Panc1 (cell line): ENCODE results near the gene C1orf105. TPM values are rescaled to one million over a fixed set of nuclear protein-coding genes. Genes with fewer than 3 reads are reported as not detected.

Experiments
- ATAC-seq: fragments of 200-7000 bp; cut with Tn5 transposase; 2 replicates; pipeline ENCODE4 v1.9.1; 2020; ENCODE audit warnings: mild to moderate bottlenecking, moderate library complexity
- BruUV-seq: library from RNA; stranded (reverse); fragments of 400-500 nt; replicated peaks from 2 replicates; lab custom pipeline; 2021; lab: Mats Ljungman, UMichigan
- CTCF ChIA-PET: fragments of 300-600 bp; sonication (Branson Sonifier 250); formaldehyde crosslinking; loops from one replicate; lab custom pipeline; 2022; ENCODE audit warnings: antibody characterized with exemption; lab: Charles Lee
- POLR2A ChIA-PET: fragments of 300-600 bp; sonication (Branson Sonifier 250); formaldehyde crosslinking; loops from one replicate; lab custom pipeline; 2022; ENCODE audit warnings: antibody characterized with exemption; lab: Charles Lee
- DNase-seq: peaks from one replicate; pipeline ENCODE4 v3.0.0-alpha.2; 2010; ENCODE audit warnings: low read depth, low spot score
- H3K27ac ChIP-seq: 2 replicates; pipeline ENCODE4 v1.5.1; 2011; ENCODE audit warnings: mild to moderate bottlenecking, low read length, inconsistent platforms
- H3K27me3 ChIP-seq: fragments of 200-500 bp; sonication (Bioruptor generic); 2 replicates; pipeline ENCODE4 v1.6.0; 2014; ENCODE audit warnings: low read length, inconsistent platforms; ENCODE audit not compliant: control insufficient read depth, insufficient read depth
- H3K36me3 ChIP-seq: fragments of 200-500 bp; sonication (Bioruptor generic); 2 replicates; pipeline ENCODE4 v1.5.1; 2014; ENCODE audit warnings: inconsistent platforms, mild to moderate bottlenecking, low read length, moderate library complexity; ENCODE audit not compliant: control insufficient read depth, insufficient read depth
- H3K4me1 ChIP-seq: 2 replicates; pipeline ENCODE4 v1.5.1; 2011; ENCODE audit warnings: inconsistent platforms, mild to moderate bottlenecking, low read length, moderate library complexity; ENCODE audit not compliant: control insufficient read depth, insufficient read depth
- H3K4me3 ChIP-seq, 2 experiments: 2 replicates each; pipeline ENCODE4 v1.5.1; 2011 to 2012; ENCODE audit warnings: low read depth in 2 of 2, low read length in 2 of 2, mild to moderate bottlenecking in 2 of 2, inconsistent platforms in 1 of 2, moderate library complexity in 1 of 2
- H3K9me3 ChIP-seq: fragments of 200-500 bp; sonication (Bioruptor generic); 2 replicates; pipeline ENCODE4 v1.5.1; 2014; ENCODE audit warnings: low read depth, mild to moderate bottlenecking, inconsistent platforms, low read length, moderate library complexity; ENCODE audit not compliant: control insufficient read depth, insufficient read depth
- POLR2AphosphoS5 ChIP-seq: IDR thresholded peaks from 2 replicates; pipeline ENCODE4 v1.6.1; 2012; ENCODE audit warnings: mild to moderate bottlenecking, low read depth, low read length, moderate library complexity
- SIN3A ChIP-seq: IDR thresholded peaks from 2 replicates; pipeline ENCODE4 v1.6.1; 2012; ENCODE audit warnings: low read depth, mild to moderate bottlenecking, low read length, moderate library complexity, borderline replicate concordance; ENCODE audit not compliant: insufficient read depth
- TCF7L2 ChIP-seq: IDR thresholded peaks from 2 replicates; pipeline ENCODE4 v1.6.1; 2011; ENCODE audit warnings: mild to moderate bottlenecking, low read depth, low read length, inconsistent platforms
- in situ Hi-C: cut with HindIII; loops from 2 replicates; pipeline ENCODE4 v1.10.0; 2016; ENCODE audit warnings: low sequenced_read_pairs, low pct_unique_long_range_greater_than_20kb
- intact Hi-C: fragments of 100-400 bp; cut with micrococcal nuclease; formaldehyde crosslinking; loops from one replicate; pipeline ENCODE4 v1.10.0; 2022; ENCODE audit not compliant: unreplicated experiment
- total RNA-seq: library from RNA; stranded (reverse); gene quantifications from one replicate; pipeline ENCODE4 v1.2.1, GENCODE V29; 2021; ENCODE audit not compliant: unreplicated experiment
- TF ChIP-seq, protein P1 (sequence below): fragments of 450-650 bp; IDR thresholded peaks from 2 replicates; pipeline ENCODE4 v1.5.1; 2017; ENCODE audit warnings: mild to moderate bottlenecking
- TF ChIP-seq, protein P2 (sequence below), 2 experiments: IDR thresholded peaks; 2 replicates each; pipeline ENCODE4 v1.6.1; 2011 to 2012; ENCODE audit warnings: low read depth in 2 of 2, control low read depth in 1 of 2, low read length in 1 of 2, mild to moderate bottlenecking in 1 of 2, moderate library complexity in 1 of 2; ENCODE audit not compliant: insufficient read depth in 1 of 2

Gene C1orf105
- total RNA-seq, 1 experiment from 2014 or later: not detected

GRCh38 chr1:172456344-172456769, 35.9 kb downstream of the C1orf105 start:
- in situ Hi-C loops: no loop called here
- BruUV-seq: no TSS peak
- CTCF ChIA-PET: no interaction called here

DNA sequence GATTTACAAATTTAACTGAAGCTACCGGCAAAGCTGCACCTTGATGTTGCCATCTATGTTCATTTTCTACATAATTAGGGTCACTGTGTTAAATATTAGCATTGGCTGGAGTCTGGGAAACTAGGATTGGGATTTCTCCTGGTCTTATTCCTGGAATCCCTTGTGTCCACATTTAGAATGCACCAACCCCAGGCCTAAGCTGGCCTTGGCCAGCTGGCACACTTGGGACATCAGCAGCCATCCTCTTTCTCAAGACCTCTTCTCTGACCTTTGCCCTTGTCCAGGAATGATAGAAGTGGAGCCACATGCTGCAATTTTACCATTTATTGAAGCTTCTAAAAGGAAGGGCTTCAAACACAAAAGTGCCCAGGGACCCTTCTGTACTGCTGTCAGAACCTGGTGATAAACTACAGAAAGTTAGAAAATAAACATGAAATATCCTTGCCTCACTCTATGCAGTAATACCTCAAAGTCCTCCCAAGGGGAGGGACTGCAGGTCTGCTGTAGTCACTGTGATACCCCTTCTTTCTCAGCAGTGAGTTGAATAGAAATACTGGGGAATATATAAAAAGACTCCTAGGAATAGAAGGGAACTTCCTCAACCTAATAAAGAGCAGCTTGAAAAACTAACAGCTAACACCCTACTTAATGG, 37.1 kb downstream of the C1orf105 start:
- BruUV-seq: no TSS peak
- ChIA-PET CTCF (interaction anchor here (0.7 kb wide), 1 partner anchor 13 kb away, joined by 3 read pairs; no protein-coding TSS in a partner anchor), POLR2A (no interaction called here)
- no peak overlapping the region for H3K27ac ChIP-seq
- in situ Hi-C loops: no loop called here
- intact Hi-C loops: no loop called here
- TF ChIP-seq TCF7L2 (no peak), POLR2AphosphoS5 (no peak), SIN3A (no peak)
- TF ChIP-seq, protein P1, sequence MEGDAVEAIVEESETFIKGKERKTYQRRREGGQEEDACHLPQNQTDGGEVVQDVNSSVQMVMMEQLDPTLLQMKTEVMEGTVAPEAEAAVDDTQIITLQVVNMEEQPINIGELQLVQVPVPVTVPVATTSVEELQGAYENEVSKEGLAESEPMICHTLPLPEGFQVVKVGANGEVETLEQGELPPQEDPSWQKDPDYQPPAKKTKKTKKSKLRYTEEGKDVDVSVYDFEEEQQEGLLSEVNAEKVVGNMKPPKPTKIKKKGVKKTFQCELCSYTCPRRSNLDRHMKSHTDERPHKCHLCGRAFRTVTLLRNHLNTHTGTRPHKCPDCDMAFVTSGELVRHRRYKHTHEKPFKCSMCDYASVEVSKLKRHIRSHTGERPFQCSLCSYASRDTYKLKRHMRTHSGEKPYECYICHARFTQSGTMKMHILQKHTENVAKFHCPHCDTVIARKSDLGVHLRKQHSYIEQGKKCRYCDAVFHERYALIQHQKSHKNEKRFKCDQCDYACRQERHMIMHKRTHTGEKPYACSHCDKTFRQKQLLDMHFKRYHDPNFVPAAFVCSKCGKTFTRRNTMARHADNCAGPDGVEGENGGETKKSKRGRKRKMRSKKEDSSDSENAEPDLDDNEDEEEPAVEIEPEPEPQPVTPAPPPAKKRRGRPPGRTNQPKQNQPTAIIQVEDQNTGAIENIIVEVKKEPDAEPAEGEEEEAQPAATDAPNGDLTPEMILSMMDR: no peak
- TF ChIP-seq, protein P2, sequence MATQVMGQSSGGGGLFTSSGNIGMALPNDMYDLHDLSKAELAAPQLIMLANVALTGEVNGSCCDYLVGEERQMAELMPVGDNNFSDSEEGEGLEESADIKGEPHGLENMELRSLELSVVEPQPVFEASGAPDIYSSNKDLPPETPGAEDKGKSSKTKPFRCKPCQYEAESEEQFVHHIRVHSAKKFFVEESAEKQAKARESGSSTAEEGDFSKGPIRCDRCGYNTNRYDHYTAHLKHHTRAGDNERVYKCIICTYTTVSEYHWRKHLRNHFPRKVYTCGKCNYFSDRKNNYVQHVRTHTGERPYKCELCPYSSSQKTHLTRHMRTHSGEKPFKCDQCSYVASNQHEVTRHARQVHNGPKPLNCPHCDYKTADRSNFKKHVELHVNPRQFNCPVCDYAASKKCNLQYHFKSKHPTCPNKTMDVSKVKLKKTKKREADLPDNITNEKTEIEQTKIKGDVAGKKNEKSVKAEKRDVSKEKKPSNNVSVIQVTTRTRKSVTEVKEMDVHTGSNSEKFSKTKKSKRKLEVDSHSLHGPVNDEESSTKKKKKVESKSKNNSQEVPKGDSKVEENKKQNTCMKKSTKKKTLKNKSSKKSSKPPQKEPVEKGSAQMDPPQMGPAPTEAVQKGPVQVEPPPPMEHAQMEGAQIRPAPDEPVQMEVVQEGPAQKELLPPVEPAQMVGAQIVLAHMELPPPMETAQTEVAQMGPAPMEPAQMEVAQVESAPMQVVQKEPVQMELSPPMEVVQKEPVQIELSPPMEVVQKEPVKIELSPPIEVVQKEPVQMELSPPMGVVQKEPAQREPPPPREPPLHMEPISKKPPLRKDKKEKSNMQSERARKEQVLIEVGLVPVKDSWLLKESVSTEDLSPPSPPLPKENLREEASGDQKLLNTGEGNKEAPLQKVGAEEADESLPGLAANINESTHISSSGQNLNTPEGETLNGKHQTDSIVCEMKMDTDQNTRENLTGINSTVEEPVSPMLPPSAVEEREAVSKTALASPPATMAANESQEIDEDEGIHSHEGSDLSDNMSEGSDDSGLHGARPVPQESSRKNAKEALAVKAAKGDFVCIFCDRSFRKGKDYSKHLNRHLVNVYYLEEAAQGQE (IDR thresholded peaks at IDR 0.05; ENCODE audit: insufficient read depth in 1 of 2, low read depth in 2 of 2, low read length in 1 of 2): no peak
- H3K27me3 ChIP-seq: no peaks in the 10 kb centered on the region; the same call in 1 of the 2 replicates
- no peaks in the 10 kb centered on the region for H3K36me3 ChIP-seq
- H3K4me1 ChIP-seq: no peaks in the 10 kb centered on the region
- ATAC-seq (no peak), DNase-seq (no peak)
- no peak overlapping the region for H3K4me3 ChIP-seq
- no peaks in the 10 kb centered on the region for H3K9me3 ChIP-seq

More at GRCh38 chr1:172456344-172456769, 35.9 kb downstream of the C1orf105 start:
- Histone ChIP-seq H3K4me1 (peaks cover under 1% of the 10 kb centered on the region; the same call in 1 of the 2 replicates), H3K9me3 (no peaks in the 10 kb centered on the region), H3K27me3 (no peaks in the 10 kb centered on the region; the same call in 1 of the 2 replicates), H3K27ac (no peak overlapping the region), H3K36me3 (no peaks in the 10 kb centered on the region), H3K4me3 (no peak overlapping the region)
- POLR2A ChIA-PET: no interaction called here
- no peak for DNase-seq
- intact Hi-C loops: no loop called here
- no peak for ATAC-seq
- TF ChIP-seq POLR2AphosphoS5 (no peak), SIN3A (no peak), TCF7L2 (no peak)
- TF ChIP-seq, protein P1: no peak
- TF ChIP-seq, protein P2 (IDR thresholded peaks at IDR 0.05; ENCODE audit: insufficient read depth in 1 of 2, low read depth in 2 of 2, low read length in 1 of 2): no peak
